Endothelial cell of umbilical vein (primary cell): ENCODE measurements around the gene SQOR. TPM values are rescaled to one million over a fixed set of nuclear protein-coding genes. Genes with fewer than 3 reads are reported as not detected.

Source experiments
- BruUV-seq: library from RNA; stranded (reverse); fragments of 400-500 nt; replicated peaks from 2 replicates; lab custom pipeline; 2021; lab: Mats Ljungman, UMichigan
- CTCF ChIA-PET: fragments of 300-600, 350-600 bp; sonication (Branson Sonifier 250); formaldehyde crosslinking; loops from one replicate; lab custom pipeline; 2021; ENCODE audit warnings: antibody characterized with exemption, inconsistent platforms; lab: Charles Lee
- POLR2A ChIA-PET: fragments of 300-600, 350-600 bp; sonication (Branson Sonifier 250); formaldehyde crosslinking; loops from one replicate; lab custom pipeline; 2021; ENCODE audit warnings: antibody characterized with exemption, inconsistent platforms; lab: Charles Lee
- DNase-seq: peaks from one replicate; pipeline ENCODE4 v3.0.0-alpha.2; 2011; ENCODE audit warnings: low read depth, low spot score
- FAIRE-seq: peaks from 2 replicates; lab custom pipeline; 2011; peaks lifted over from hg19 to GRCh38; lab: Jason Lieb, UNC
- H2AFZ ChIP-seq: 2 replicates; pipeline ENCODE4 v1.6.0; 2012; ENCODE audit warnings: low read depth, low read length, control low read depth, inconsistent platforms
- H3K27ac ChIP-seq: 2 replicates; pipeline ENCODE4 v1.5.1; 2011; ENCODE audit warnings: low read depth, mild to moderate bottlenecking, control low read depth, low read length, moderate library complexity; ENCODE audit not compliant: insufficient read depth
- H3K27me3 ChIP-seq, 2 experiments: 2 replicates each; pipeline versions ENCODE4 v1.6.0 to v1.6.1; 2011; ENCODE audit warnings: low read length in 2 of 2, mixed read lengths in 1 of 2; ENCODE audit not compliant: control insufficient read depth in 2 of 2, insufficient read depth in 2 of 2
- H3K36me3 ChIP-seq, 2 experiments: 2 replicates in 1 of 2; 3 replicates in 1 of 2; pipeline ENCODE4 v1.5.1; 2011; ENCODE audit warnings: low read length in 2 of 2, mild to moderate bottlenecking in 1 of 2, moderate library complexity in 1 of 2; ENCODE audit not compliant: control insufficient read depth in 2 of 2, insufficient read depth in 2 of 2; ENCODE audit errors: extremely low read depth in 1 of 2
- H3K4me1 ChIP-seq: 3 replicates; pipeline ENCODE4 v1.5.1; 2011; ENCODE audit warnings: mild to moderate bottlenecking, low read length; ENCODE audit not compliant: control insufficient read depth, insufficient read depth; ENCODE audit errors: extremely low read depth
- H3K4me2 ChIP-seq: 2 replicates; pipeline ENCODE4 v1.6.1; 2011; ENCODE audit warnings: low read length, control low read depth, mixed read lengths; ENCODE audit not compliant: insufficient read depth
- H3K4me3 ChIP-seq, 3 experiments: fragments of 200-600 bp in 1 of 3; sonication (generic), shearing (Covaris generic) in 1 of 3; replicated peaks in 1 of 3; 2 replicates each; pipeline ENCODE4 v1.5.1; 2011 to 2016; ENCODE audit warnings: control low read depth in 3 of 3, low read length in 3 of 3, mild to moderate bottlenecking in 2 of 3, inconsistent platforms in 1 of 3, low read depth in 1 of 3, moderate library complexity in 1 of 3; ENCODE audit not compliant: insufficient read depth in 1 of 3
- H3K79me2 ChIP-seq: 2 replicates; pipeline ENCODE4 v1.6.0; 2012; ENCODE audit warnings: low read length, inconsistent platforms; ENCODE audit not compliant: control insufficient read depth, insufficient read depth
- H3K9ac ChIP-seq: replicated peaks from 2 replicates; pipeline ENCODE3; 2011; ENCODE audit warnings: low read length, control low read depth; ENCODE audit not compliant: insufficient read depth; ENCODE audit errors: extremely low read depth
- H3K9me1 ChIP-seq: replicated peaks from 3 replicates; pipeline ENCODE4 v1.6.0; 2011; ENCODE audit warnings: mild to moderate bottlenecking, low read length; ENCODE audit not compliant: control insufficient read depth, insufficient read depth; ENCODE audit errors: extremely low read depth
- H3K9me3 ChIP-seq: replicated peaks from 2 replicates; pipeline ENCODE4 v1.5.1; 2012; ENCODE audit warnings: low read length, inconsistent platforms; ENCODE audit not compliant: control insufficient read depth, insufficient read depth
- H4K20me1 ChIP-seq: replicated peaks from 2 replicates; pipeline ENCODE3; 2011; ENCODE audit warnings: mild to moderate bottlenecking, low read length; ENCODE audit not compliant: control insufficient read depth, insufficient read depth; ENCODE audit errors: extremely low read depth
- CTCF ChIP-seq, 2 donors: IDR thresholded peaks; 1 replicate in 1 of 2; 2 replicates in 1 of 2; pipeline ENCODE4 v1.5.1; 2011; ENCODE audit warnings: low read length in 2 of 2, mild to moderate bottlenecking in 2 of 2, moderate library complexity in 2 of 2, control low read depth in 1 of 2, inconsistent platforms in 1 of 2, low read depth in 1 of 2; ENCODE audit not compliant: insufficient read depth in 1 of 2; ENCODE audit errors: extremely low read depth in 1 of 2
- EZH2 ChIP-seq: IDR thresholded peaks from 2 replicates; pipeline ENCODE4 v1.6.1; 2012; ENCODE audit warnings: borderline replicate concordance, low read depth, mild to moderate bottlenecking, moderate library complexity, low read length, inconsistent platforms; ENCODE audit not compliant: severe bottlenecking
- FOS ChIP-seq: IDR thresholded peaks from 2 replicates; pipeline ENCODE4 v1.6.1; 2011; ENCODE audit warnings: mild to moderate bottlenecking, low read length, moderate library complexity, borderline replicate concordance; ENCODE audit not compliant: insufficient read depth
- GATA2 ChIP-seq: IDR thresholded peaks from 2 replicates; pipeline ENCODE4 v1.7.0; 2011; ENCODE audit warnings: low read depth, mild to moderate bottlenecking, moderate library complexity, mixed read lengths, low read length; ENCODE audit not compliant: insufficient read length, insufficient read depth
- JUN ChIP-seq: IDR thresholded peaks from 2 replicates; pipeline ENCODE4 v1.6.1; 2011; ENCODE audit warnings: borderline replicate concordance, low read depth; ENCODE audit not compliant: insufficient read length, insufficient read depth
- MAX ChIP-seq: IDR thresholded peaks from 2 replicates; pipeline ENCODE4 v1.6.1; 2011; ENCODE audit not compliant: insufficient read depth, insufficient read length
- MYC ChIP-seq: IDR thresholded peaks from one replicate; pipeline ENCODE4 v1.6.1; 2011; ENCODE audit warnings: mild to moderate bottlenecking, low read depth, low read length
- POLR2A ChIP-seq: IDR thresholded peaks from 2 replicates; pipeline ENCODE4 v1.6.1; 2012; ENCODE audit warnings: low read depth, mild to moderate bottlenecking, control low read depth, low read length
- POLR2AphosphoS5 ChIP-seq: IDR thresholded peaks from 2 replicates; pipeline ENCODE4 v1.6.1; 2012; ENCODE audit warnings: low read depth, mild to moderate bottlenecking, control low read depth, low read length, moderate library complexity; ENCODE audit not compliant: insufficient read depth
- dilution Hi-C: fragments of 300-500 bp; cut with MboI; formaldehyde crosslinking; loops from one replicate; pipeline ENCODE4 v1.15.0; 2019; ENCODE audit warnings: low sequenced_read_pairs; ENCODE audit not compliant: extremely low pct_ligation_motif_present
- intact Hi-C: fragments of 100-400 bp; cut with micrococcal nuclease; formaldehyde crosslinking; loops from one replicate; pipeline ENCODE4 v1.10.0; 2022
- polyA plus RNA-seq, 4 experiments: library from polyadenylated mRNA; depleted of rRNA in 3 of 4; stranded (reverse) in 3 of 4; unstranded in 1 of 4; fragments of >200 nt; gene quantifications; 2 replicates each; pipeline versions ENCODE4 v1.2.1 to v1.2.3, GENCODE V29; 2011 to 2012; ENCODE audit warnings: missing spikeins in 1 of 4
- total RNA-seq: library from RNA; stranded (reverse); gene quantifications from 2 replicates; pipeline ENCODE4 v1.2.3, GENCODE V29; 2021

Gene SQOR
- total and polyA plus RNA-seq, 2 donors (not counting 3 experiments of a cell fraction or from before 2014, with no cell fraction given) = 12.9 to 17.9 TPM

- Histone ChIP-seq H4K20me1 (no peaks in the 10 kb centered on the region), H3K9me1 (no peaks in the 10 kb centered on the region), H3K27me3 (no peaks in the 10 kb centered on the region), H2AFZ (no peak overlapping the region), H3K4me3 (no peak overlapping the region), H3K79me2 (no peaks in the 10 kb centered on the region), H3K9ac (no peak overlapping the region), H3K36me3 (peaks cover 0 to 2% of the 10 kb centered on the region in 2 experiments), H3K4me2 (no peak overlapping the region), H3K4me1 (no peaks in the 10 kb centered on the region), H3K9me3 (no peaks in the 10 kb centered on the region), H3K27ac (no peak overlapping the region)
- ChIA-PET POLR2A (no interaction called here), CTCF (no interaction called here)
- FAIRE-seq (no peak), DNase-seq (no peak)
- no TSS peak for BruUV-seq
- intact Hi-C loops (no loop called here), dilution Hi-C loops (no loop called here)
- TF ChIP-seq FOS (no peak), MYC (no peak), POLR2A (no peak), EZH2 (no peak), JUN (no peak), CTCF (IDR thresholded peaks at IDR 0.05; ENCODE audit: extremely low read depth in 1 of 2, insufficient read depth in 1 of 2, low read depth in 1 of 2, low read length in 2 of 2) (no peak), POLR2AphosphoS5 (no peak), GATA2 (no peak), MAX (no peak)
These were observed 29.6 kb downstream of the SQOR start for GRCh38 chr15:45664451-45664850.
